GM12865 (cell line): ENCODE data around the gene ESYT3.
A peak's percentile ranks its signal among the peaks of the same experiment; 100 is the strongest.
"Not testable (repeated sequence)": the region's sequence is repeated elsewhere in the genome, so short reads cannot be mapped to it uniquely, and the experiment has no call there.

Experiments
- DNase-seq: peaks from one replicate; pipeline ENCODE4 v3.0.0; 2010; ENCODE audit warnings: low read depth
- H3K4me3 ChIP-seq: 2 replicates; pipeline ENCODE4 v1.5.1; 2011; ENCODE audit warnings: mild to moderate bottlenecking, low read depth, low read length, control low read depth
- TF ChIP-seq, protein P1 (sequence below): IDR thresholded peaks from 2 replicates; pipeline ENCODE4 v1.5.1; 2011; ENCODE audit warnings: low read length, control low read depth, low read depth, inconsistent platforms; ENCODE audit not compliant: insufficient read depth; ENCODE audit errors: missing control alignments

Gene ESYT3

DNA sequence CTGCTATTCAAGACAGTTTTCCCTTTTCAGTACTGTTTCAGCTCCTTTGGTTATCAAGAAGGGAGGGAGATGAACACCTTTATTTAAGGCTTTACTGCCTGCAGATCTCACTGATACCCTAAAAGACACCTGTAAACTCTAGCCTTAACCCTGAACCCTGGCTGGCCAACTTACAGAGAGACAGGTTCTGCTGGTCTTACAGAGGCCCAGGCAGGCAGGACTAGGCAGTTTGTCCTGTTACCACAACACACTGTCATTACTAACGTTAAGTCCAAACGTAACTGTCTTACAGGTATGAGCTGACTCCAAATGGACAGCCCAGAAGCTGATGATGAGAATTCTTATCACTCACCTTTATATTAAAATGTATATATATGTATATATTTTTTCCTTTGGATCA, 42.1 kb downstream of the ESYT3 start:
- TF ChIP-seq, protein P1, sequence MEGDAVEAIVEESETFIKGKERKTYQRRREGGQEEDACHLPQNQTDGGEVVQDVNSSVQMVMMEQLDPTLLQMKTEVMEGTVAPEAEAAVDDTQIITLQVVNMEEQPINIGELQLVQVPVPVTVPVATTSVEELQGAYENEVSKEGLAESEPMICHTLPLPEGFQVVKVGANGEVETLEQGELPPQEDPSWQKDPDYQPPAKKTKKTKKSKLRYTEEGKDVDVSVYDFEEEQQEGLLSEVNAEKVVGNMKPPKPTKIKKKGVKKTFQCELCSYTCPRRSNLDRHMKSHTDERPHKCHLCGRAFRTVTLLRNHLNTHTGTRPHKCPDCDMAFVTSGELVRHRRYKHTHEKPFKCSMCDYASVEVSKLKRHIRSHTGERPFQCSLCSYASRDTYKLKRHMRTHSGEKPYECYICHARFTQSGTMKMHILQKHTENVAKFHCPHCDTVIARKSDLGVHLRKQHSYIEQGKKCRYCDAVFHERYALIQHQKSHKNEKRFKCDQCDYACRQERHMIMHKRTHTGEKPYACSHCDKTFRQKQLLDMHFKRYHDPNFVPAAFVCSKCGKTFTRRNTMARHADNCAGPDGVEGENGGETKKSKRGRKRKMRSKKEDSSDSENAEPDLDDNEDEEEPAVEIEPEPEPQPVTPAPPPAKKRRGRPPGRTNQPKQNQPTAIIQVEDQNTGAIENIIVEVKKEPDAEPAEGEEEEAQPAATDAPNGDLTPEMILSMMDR: no peak
- no peak for DNase-seq
- no peak overlapping the region for H3K4me3 ChIP-seq

GRCh38 chr3:138477120-138477519, 42.7 kb downstream of the ESYT3 start:
- no peak for DNase-seq
- H3K4me3 ChIP-seq: no peak overlapping the region
- TF ChIP-seq, protein P1: no peak

- TF ChIP-seq, protein P1: no peak
- no peak for DNase-seq
- no peak overlapping the region for H3K4me3 ChIP-seq
These were observed 43.4 kb downstream of the ESYT3 start for GRCh38 chr3:138477801-138478200.

GRCh38 chr3:138479438-138479863, 45.0 kb downstream of the ESYT3 start:
- peak; percentile 57 for DNase-seq
- H3K4me3 ChIP-seq: no peak overlapping the region
- TF ChIP-seq, protein P1: peak; percentile 80

GRCh38 chr3:138484672-138485071, 50.3 kb downstream of the ESYT3 start:
- H3K4me3 ChIP-seq, DNase-seq: not testable (repeated sequence)

DNA sequence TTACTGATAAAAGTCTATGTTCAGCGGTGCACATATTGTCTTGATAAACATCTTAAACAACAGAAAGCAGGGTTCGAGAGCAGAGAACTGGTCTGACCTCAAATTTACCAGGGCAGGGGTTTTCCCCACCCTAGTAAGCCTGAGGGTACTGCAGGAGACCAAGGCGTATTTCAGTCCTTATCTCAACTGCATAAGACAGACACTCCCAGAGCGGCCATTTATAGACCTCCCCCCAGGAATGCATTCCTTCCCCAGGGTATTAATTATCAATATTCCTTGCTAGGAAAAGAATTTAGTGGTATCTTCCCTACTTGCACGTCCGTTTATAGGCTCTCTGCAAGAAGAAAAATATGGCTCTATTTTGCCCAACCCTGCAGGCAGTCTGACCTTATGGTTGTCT, 52.2 kb downstream of the ESYT3 start:
- not testable (repeated sequence) for H3K4me3 ChIP-seq, DNase-seq

DNA sequence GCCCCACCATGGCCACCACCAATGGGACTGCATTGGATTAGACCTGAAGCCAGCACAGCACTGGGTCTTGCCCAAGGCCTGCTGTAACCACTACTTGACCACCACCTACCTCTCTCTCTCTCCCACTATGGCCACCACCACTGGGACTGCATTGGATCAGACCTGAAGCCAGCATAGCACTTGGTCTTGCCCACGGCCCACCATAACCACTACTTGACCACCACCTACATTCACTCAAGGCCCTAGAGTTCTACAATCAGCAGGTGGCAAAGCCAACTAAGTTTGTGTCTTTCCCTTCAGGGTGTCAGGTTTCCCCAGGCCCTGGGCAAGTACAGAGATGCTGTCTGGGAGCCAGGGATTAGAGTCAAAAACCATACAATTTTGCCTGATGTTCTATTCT, 57.6 kb downstream of the ESYT3 start:
- H3K4me3 ChIP-seq: no peak overlapping the region
- no peak for DNase-seq
- TF ChIP-seq, protein P1: no peak

DNA sequence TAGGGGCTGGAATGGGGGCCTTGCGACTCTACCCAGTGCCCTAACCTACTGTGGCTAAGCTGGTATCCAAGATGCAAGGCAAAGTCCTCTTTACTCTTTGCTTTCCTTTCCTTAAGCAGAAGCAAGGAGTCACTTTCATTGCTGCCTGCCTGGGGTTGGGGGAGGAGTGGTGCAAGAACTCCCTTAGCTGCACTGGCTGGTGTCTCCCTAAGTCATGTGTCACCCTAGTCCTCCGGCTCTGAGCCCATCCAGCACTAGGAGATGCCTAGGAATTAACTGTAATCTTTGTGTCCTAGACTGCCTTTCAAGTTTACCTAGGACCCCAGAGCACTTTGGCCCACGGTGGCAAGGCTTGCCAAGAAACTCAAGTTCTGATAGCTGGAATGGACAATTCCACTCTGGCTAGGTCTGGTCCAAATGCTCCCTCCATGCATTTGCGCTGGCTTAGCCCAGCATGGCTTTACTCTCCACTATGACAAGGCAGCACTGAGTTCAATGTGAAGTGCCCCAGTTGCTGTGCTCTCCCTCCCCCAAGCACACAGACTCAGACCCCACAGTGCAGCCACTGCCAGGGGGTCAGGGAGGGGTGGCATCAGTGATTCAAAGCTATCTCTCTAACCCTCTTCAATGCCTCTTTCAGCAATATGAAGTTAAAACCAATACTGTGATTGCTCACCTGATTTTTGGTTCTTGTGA, 58.7 kb downstream of the ESYT3 start:
- DNase-seq: no peak
- TF ChIP-seq, protein P1: no peak
- H3K4me3 ChIP-seq: no peak overlapping the region
